Nephron progenitor cell (in vitro differentiated cells): ENCODE data around the gene GOT1.

ENCODE experiments used
- DNase-seq: peaks from one replicate; pipeline ENCODE4 v3.0.0; 2021
- H3K27ac Mint-ChIP-seq: 2 replicates; pipeline ENCODE4 v1.8.0; 2021; ENCODE audit warnings: mild to moderate bottlenecking, moderate library complexity, mixed read lengths
- H3K27me3 Mint-ChIP-seq: 2 replicates; pipeline ENCODE4 v1.8.0; 2021; ENCODE audit warnings: mild to moderate bottlenecking, low read depth, mixed read lengths; ENCODE audit not compliant: poor library complexity
- H3K36me3 Mint-ChIP-seq: 2 replicates; pipeline ENCODE4 v1.8.0; 2021; ENCODE audit warnings: low read depth, mixed read lengths
- H3K4me1 Mint-ChIP-seq: 2 replicates; pipeline ENCODE4 v1.8.0; 2021; ENCODE audit warnings: mixed read lengths
- H3K4me3 Mint-ChIP-seq: 2 replicates; pipeline ENCODE4 v1.8.0; 2021; ENCODE audit warnings: mild to moderate bottlenecking, moderate library complexity, mixed read lengths
- H3K9me3 Mint-ChIP-seq: 2 replicates; pipeline ENCODE4 v1.8.0; 2021; ENCODE audit warnings: mild to moderate bottlenecking, moderate library complexity, mixed read lengths
- TF ChIP-seq, protein P1 (sequence below): fragments of 200-600 bp; sonication (generic); IDR thresholded peaks from 2 replicates; pipeline ENCODE4 v1.5.0; 2021; ENCODE audit warnings: antibody characterized with exemption

Gene GOT1

DNA sequence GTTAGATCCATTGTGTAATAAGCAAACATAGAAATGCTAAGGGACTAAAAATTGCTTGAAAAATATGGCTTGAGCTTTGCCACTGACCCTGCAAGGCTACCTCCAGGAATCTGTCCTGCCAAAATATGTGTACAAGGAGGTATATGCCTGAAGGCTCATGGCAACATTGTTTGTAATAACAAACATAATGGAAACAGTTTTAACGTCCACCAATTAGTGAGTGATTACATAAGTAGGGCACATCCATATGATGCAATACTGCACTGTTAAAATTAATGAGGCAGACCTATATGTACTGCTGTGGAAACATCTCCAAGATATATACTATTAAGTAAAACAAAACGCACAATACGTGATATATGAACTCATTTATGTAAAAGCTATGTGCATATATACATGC, 13.1 kb upstream of the GOT1 start:
- H3K4me3 Mint-ChIP-seq, result no peak overlapping the region
- no peak for DNase-seq
- H3K27me3 Mint-ChIP-seq, result peaks cover 51% of the 10 kb centered on the region
- peaks cover 4% of the 10 kb centered on the region for H3K36me3 Mint-ChIP-seq
- H3K27ac Mint-ChIP-seq, result no peak overlapping the region
- TF ChIP-seq, protein P1, sequence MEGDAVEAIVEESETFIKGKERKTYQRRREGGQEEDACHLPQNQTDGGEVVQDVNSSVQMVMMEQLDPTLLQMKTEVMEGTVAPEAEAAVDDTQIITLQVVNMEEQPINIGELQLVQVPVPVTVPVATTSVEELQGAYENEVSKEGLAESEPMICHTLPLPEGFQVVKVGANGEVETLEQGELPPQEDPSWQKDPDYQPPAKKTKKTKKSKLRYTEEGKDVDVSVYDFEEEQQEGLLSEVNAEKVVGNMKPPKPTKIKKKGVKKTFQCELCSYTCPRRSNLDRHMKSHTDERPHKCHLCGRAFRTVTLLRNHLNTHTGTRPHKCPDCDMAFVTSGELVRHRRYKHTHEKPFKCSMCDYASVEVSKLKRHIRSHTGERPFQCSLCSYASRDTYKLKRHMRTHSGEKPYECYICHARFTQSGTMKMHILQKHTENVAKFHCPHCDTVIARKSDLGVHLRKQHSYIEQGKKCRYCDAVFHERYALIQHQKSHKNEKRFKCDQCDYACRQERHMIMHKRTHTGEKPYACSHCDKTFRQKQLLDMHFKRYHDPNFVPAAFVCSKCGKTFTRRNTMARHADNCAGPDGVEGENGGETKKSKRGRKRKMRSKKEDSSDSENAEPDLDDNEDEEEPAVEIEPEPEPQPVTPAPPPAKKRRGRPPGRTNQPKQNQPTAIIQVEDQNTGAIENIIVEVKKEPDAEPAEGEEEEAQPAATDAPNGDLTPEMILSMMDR, result no peak
- peaks cover 20% of the 10 kb centered on the region for H3K4me1 Mint-ChIP-seq
- H3K9me3 Mint-ChIP-seq, result no peaks in the 10 kb centered on the region

GRCh38 chr10:99442394-99442793, 12.0 kb upstream of the GOT1 start:
- Mint-ChIP-seq H3K9me3 (no peaks in the 10 kb centered on the region), H3K36me3 (peaks cover 5% of the 10 kb centered on the region), H3K4me1 (peaks cover 19% of the 10 kb centered on the region), H3K27ac (peak overlapping the region; percentile 21), H3K27me3 (peaks cover 42% of the 10 kb centered on the region), H3K4me3 (no peak overlapping the region)
- no peak for DNase-seq
- TF ChIP-seq, protein P1, result no peak

DNA sequence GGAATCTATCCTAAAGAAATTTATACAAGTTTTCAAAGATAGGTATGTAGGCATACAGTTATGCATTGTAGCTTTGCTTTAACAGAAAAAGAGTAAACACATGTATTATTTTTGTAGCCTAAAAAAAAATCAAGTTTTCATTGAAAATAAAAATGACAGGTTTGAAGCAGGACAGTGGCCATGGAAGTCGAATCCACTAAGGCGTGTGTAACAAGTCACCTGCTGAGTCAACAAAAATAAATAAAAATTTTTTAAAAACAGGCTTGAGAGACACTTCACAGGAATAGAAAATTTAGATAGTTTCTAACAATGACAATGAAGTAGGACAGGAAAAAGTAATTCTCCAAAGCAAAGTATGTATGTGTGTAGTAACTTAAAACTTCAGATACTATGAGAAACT, 8.5 kb upstream of the GOT1 start:
- Mint-ChIP-seq H3K27ac (no peak overlapping the region), H3K4me3 (no peak overlapping the region), H3K36me3 (peaks cover 5% of the 10 kb centered on the region), H3K4me1 (peaks cover 5% of the 10 kb centered on the region), H3K9me3 (no peaks in the 10 kb centered on the region), H3K27me3 (peaks cover 18% of the 10 kb centered on the region)
- TF ChIP-seq, protein P1, result no peak
- no peak for DNase-seq

- peak; percentile 12 for DNase-seq
- no peak overlapping the region for H3K27ac Mint-ChIP-seq
- H3K27me3 Mint-ChIP-seq, result peaks cover 9% of the 10 kb centered on the region
Measured at GRCh38 chr10:99435986-99436638, 5.7 kb upstream of the GOT1 start.

DNA sequence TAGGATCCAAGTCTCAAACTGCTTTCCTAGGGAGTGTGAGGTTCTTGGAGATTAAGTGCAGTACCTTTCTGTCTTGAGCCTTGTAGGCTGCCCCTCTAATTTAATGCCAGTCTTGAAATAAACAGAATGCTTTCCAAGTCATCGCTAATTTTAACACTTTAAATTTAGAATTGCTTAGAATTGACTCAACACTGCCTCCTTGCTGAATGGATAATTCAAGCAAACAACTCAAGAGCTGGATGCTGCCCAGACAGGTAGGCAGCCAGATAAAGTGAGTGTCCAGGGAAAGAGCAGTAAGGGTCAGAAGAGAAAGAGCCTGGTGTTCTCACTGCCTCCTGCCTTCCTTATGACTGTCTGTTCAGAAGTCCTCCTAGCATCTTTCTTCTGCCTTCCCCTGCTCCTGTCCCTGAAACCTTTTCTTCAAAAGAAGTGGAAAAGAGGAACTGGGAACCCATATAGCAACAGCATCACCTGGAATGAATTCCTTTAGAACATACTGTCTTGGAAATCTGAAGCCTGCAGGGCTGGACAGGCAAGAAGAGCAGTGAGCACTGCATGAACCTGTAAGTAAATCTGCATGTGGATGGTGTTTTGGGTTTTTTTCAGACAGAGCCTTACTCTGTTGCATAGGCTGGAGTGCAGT, 3.1 kb upstream of the GOT1 start:
- TF ChIP-seq, protein P1, result no peak
- Mint-ChIP-seq H3K36me3 (peaks cover 1% of the 10 kb centered on the region), H3K4me1 (peaks cover 31% of the 10 kb centered on the region), H3K4me3 (no peak overlapping the region), H3K9me3 (no peaks in the 10 kb centered on the region), H3K27me3 (peaks cover 14% of the 10 kb centered on the region), H3K27ac (peak overlapping the region; percentile 34)
- DNase-seq, result no peak

More at GRCh38 chr10:99435986-99436638, 5.7 kb upstream of the GOT1 start:
- peaks cover 5% of the 10 kb centered on the region for H3K36me3 Mint-ChIP-seq
- no peaks in the 10 kb centered on the region for H3K9me3 Mint-ChIP-seq
- TF ChIP-seq, protein P1, result peak; percentile 60
- H3K4me3 Mint-ChIP-seq, result no peak overlapping the region
- peaks cover 11% of the 10 kb centered on the region for H3K4me1 Mint-ChIP-seq

DNA sequence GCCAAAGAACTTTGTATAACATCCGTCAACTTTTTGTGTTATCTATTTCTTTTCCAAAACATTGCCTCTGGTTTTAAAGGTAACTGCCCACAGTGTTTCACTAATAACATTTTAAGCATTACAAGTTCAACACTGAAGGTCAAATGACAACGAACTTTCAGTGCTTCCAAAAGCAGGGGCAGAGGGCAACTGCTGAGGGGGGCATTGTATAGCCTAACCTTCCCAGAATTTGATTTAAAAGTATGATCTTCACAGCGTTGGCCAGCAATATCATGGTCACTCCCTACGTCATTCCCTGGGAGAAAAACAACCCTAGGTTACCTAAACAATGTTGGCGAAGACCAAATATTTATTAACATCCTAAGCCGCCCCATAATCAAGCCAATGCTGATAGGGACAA, 2.5 kb upstream of the GOT1 start:
- H3K4me1 Mint-ChIP-seq, result peaks cover 31% of the 10 kb centered on the region
- H3K4me3 Mint-ChIP-seq, result peak overlapping the region; percentile 96
- H3K27ac Mint-ChIP-seq, result no peak overlapping the region
- TF ChIP-seq, protein P1, result no peak
- peaks cover 14% of the 10 kb centered on the region for H3K27me3 Mint-ChIP-seq
- no peak for DNase-seq
- H3K9me3 Mint-ChIP-seq, result no peaks in the 10 kb centered on the region
- no peaks in the 10 kb centered on the region for H3K36me3 Mint-ChIP-seq
